ENCODE results near the gene AUTS2.

AUTS2 gene

DNA sequence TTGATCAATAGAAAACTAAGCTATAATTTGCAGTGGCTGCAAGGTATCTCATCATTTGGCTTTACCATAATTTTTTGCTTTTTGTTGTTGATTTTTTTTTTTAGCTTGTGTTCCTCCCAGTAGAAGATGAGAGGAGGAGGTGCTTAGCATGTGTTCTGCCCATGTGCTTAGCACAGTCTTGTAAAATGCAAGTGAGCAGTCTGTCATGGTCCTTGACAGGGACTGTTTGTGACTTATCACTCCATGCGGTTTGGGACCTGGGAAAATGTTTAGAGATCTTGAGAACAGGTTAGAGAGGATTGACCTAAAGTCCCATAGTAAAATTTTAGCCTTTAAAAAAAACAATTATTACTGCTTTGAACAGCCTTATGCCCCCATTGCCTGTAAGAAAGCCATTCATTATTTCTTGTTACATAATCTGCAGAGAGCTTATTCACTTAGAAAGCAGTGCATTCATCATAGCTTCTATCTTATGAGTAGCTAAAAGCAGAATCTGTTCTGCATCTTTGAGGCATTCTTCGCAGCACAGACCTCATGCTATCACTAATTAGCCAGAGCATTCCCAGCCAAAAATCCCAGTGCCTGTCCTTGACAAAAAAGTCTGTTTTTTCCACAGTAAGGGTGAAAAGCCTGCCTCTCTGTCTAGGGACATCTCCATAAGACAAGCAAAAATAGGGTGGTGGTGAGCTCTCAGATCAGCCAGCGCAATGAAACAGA is 784.9 kb downstream of the AUTS2 start:
- DNase-seq: no peak
- no peak overlapping the region for H2BK15ac ChIP-seq (replicated peaks; ENCODE audit: low read depth)
- H3K27ac ChIP-seq (ENCODE audit: low read depth, low read length): no peak overlapping the region

GRCh38 chr7:70384024-70384423 is 785.7 kb downstream of the AUTS2 start:
- H2BK5ac ChIP-seq (ENCODE audit: low read length): no peak overlapping the region
- no peak overlapping the region for H3K23ac ChIP-seq (ENCODE audit: low read length)
- no peak overlapping the region for H2AK5ac ChIP-seq (ENCODE audit: low read length)
- WGBS (ENCODE audit: extremely low coverage, insufficient coverage, low lambda C conversion rate): no CpG with 5 or more reads among the region's 7 CpGs
- H3K79me2 ChIP-seq (ENCODE audit: control insufficient read depth, insufficient read depth, low read length): no peaks in the 10 kb centered on the region
- H2BK120ac ChIP-seq (ENCODE audit: low read depth, low read length): no peak overlapping the region
- H3K4me2 ChIP-seq (ENCODE audit: low read length): no peak overlapping the region
- no peak overlapping the region for H3K4ac ChIP-seq (ENCODE audit: low read depth, low read length)
- H3K27me3 ChIP-seq (ENCODE audit: insufficient read depth, low read length, poor library complexity): no peaks in the 10 kb centered on the region
- DNase-seq: no peak
- H3K36me3 ChIP-seq (ENCODE audit: control insufficient read depth, insufficient read depth, low read length): no peaks in the 10 kb centered on the region
- H3K4me3 ChIP-seq (ENCODE audit: low read length): no peak overlapping the region
- H3K27ac ChIP-seq (ENCODE audit: low read depth, low read length): no peak overlapping the region
- no peak overlapping the region for H3K9ac ChIP-seq (ENCODE audit: low read length)
- H3K79me1 ChIP-seq (ENCODE audit: low read length): no peaks in the 10 kb centered on the region
- no peak overlapping the region for H3K56ac ChIP-seq (ENCODE audit: low read length)
- no peak overlapping the region for H4K8ac ChIP-seq (ENCODE audit: low read depth, low read length)
- H3K18ac ChIP-seq (ENCODE audit: low read length): no peak overlapping the region
- H2BK15ac ChIP-seq (replicated peaks; ENCODE audit: low read depth): no peak overlapping the region
- no peaks in the 10 kb centered on the region for H3K4me1 ChIP-seq (ENCODE audit: control insufficient read depth, low read depth, low read length)
- no peak overlapping the region for H4K5ac ChIP-seq (ENCODE audit: low read length)

More for the DNA sequence above, 784.9 kb downstream of the AUTS2 start:
- Histone ChIP-seq H2AK5ac (ENCODE audit: low read length) (no peak overlapping the region), H2BK120ac (ENCODE audit: low read depth, low read length) (no peak overlapping the region), H3K27me3 (ENCODE audit: insufficient read depth, low read length, poor library complexity) (no peaks in the 10 kb centered on the region), H3K9ac (ENCODE audit: low read length) (no peak overlapping the region), H3K4me2 (ENCODE audit: low read length) (no peak overlapping the region), H3K4me3 (ENCODE audit: low read length) (no peak overlapping the region), H3K79me2 (ENCODE audit: control insufficient read depth, insufficient read depth, low read length) (no peaks in the 10 kb centered on the region), H4K8ac (ENCODE audit: low read depth, low read length) (no peak overlapping the region), H3K4ac (ENCODE audit: low read depth, low read length) (no peak overlapping the region), H2BK5ac (ENCODE audit: low read length) (no peak overlapping the region), H3K4me1 (ENCODE audit: control insufficient read depth, low read depth, low read length) (no peaks in the 10 kb centered on the region), H3K79me1 (ENCODE audit: low read length) (no peaks in the 10 kb centered on the region), H3K18ac (ENCODE audit: low read length) (no peak overlapping the region), H3K36me3 (ENCODE audit: control insufficient read depth, insufficient read depth, low read length) (no peaks in the 10 kb centered on the region), H3K23ac (ENCODE audit: low read length) (no peak overlapping the region), H3K56ac (ENCODE audit: low read length) (no peak overlapping the region), H4K5ac (ENCODE audit: low read length) (no peak overlapping the region)
- WGBS (ENCODE audit: extremely low coverage, insufficient coverage, low lambda C conversion rate): no CpG with 5 or more reads among the region's 3 CpGs

- H3K4me1 ChIP-seq (ENCODE audit: control insufficient read depth, low read depth, low read length): no peaks in the 10 kb centered on the region
- H4K8ac ChIP-seq (ENCODE audit: low read depth, low read length): no peak overlapping the region
- H3K4ac ChIP-seq (ENCODE audit: low read depth, low read length): no peak overlapping the region
- H3K4me2 ChIP-seq (ENCODE audit: low read length): no peak overlapping the region
- H4K5ac ChIP-seq (ENCODE audit: low read length): no peak overlapping the region
- no peak overlapping the region for H3K9ac ChIP-seq (ENCODE audit: low read length)
- no CpG with 5 or more reads among the region's 3 CpGs for WGBS (ENCODE audit: extremely low coverage, insufficient coverage, low lambda C conversion rate)
- no peak overlapping the region for H2BK120ac ChIP-seq (ENCODE audit: low read depth, low read length)
- no peak overlapping the region for H3K27ac ChIP-seq (ENCODE audit: low read depth, low read length)
- H3K36me3 ChIP-seq (ENCODE audit: control insufficient read depth, insufficient read depth, low read length): no peaks in the 10 kb centered on the region
- no peaks in the 10 kb centered on the region for H3K27me3 ChIP-seq (ENCODE audit: insufficient read depth, low read length, poor library complexity)
- no peak overlapping the region for H2BK5ac ChIP-seq (ENCODE audit: low read length)
- H3K79me1 ChIP-seq (ENCODE audit: low read length): no peaks in the 10 kb centered on the region
- no peak overlapping the region for H3K18ac ChIP-seq (ENCODE audit: low read length)
- no peak overlapping the region for H3K4me3 ChIP-seq (ENCODE audit: low read length)
- no peak overlapping the region for H2BK15ac ChIP-seq (replicated peaks; ENCODE audit: low read depth)
- no peak overlapping the region for H3K23ac ChIP-seq (ENCODE audit: low read length)
- no peaks in the 10 kb centered on the region for H3K79me2 ChIP-seq (ENCODE audit: control insufficient read depth, insufficient read depth, low read length)
- no peak overlapping the region for H2AK5ac ChIP-seq (ENCODE audit: low read length)
- H3K56ac ChIP-seq (ENCODE audit: low read length): no peak overlapping the region
- no peak for DNase-seq
These were observed 786.6 kb downstream of the AUTS2 start for GRCh38 chr7:70384891-70385290.

DNA sequence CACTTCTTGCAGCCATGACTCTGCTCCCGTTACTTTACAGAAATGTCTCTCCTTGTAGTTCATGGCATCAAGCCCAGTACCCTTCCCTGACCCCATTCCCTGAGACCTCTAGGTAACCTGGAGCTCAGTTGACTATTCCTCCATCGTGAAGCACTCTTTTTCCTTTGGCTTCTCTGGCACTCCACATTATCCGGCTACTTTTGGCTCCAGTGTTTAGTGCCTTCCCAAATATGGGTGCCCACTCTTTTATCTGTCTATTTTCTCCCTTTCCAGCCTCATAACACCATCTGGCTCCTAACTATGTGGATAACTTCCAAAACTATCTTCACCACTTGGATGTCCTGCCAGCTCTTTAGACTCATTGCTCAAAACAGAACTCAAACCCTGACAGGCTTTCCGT is 788.9 kb downstream of the AUTS2 start:
- no peak overlapping the region for H3K4me3 ChIP-seq (ENCODE audit: low read length)
- H2AK5ac ChIP-seq (ENCODE audit: low read length): no peak overlapping the region
- no peak for DNase-seq
- H4K5ac ChIP-seq (ENCODE audit: low read length): no peak overlapping the region
- no peaks in the 10 kb centered on the region for H3K36me3 ChIP-seq (ENCODE audit: control insufficient read depth, insufficient read depth, low read length)
- no peak overlapping the region for H3K23ac ChIP-seq (ENCODE audit: low read length)
- no peaks in the 10 kb centered on the region for H3K79me2 ChIP-seq (ENCODE audit: control insufficient read depth, insufficient read depth, low read length)
- H3K27me3 ChIP-seq (ENCODE audit: insufficient read depth, low read length, poor library complexity): no peaks in the 10 kb centered on the region
- H4K8ac ChIP-seq (ENCODE audit: low read depth, low read length): no peak overlapping the region
- H3K56ac ChIP-seq (ENCODE audit: low read length): no peak overlapping the region
- no peak overlapping the region for H2BK15ac ChIP-seq (replicated peaks; ENCODE audit: low read depth)
- no peaks in the 10 kb centered on the region for H3K79me1 ChIP-seq (ENCODE audit: low read length)
- H3K4ac ChIP-seq (ENCODE audit: low read depth, low read length): no peak overlapping the region
- no CpG with 5 or more reads among the region's 4 CpGs for WGBS (ENCODE audit: extremely low coverage, insufficient coverage, low lambda C conversion rate)
- H3K4me1 ChIP-seq (ENCODE audit: control insufficient read depth, low read depth, low read length): no peaks in the 10 kb centered on the region
- H3K27ac ChIP-seq (ENCODE audit: low read depth, low read length): no peak overlapping the region
- no peak overlapping the region for H3K9ac ChIP-seq (ENCODE audit: low read length)
- no peak overlapping the region for H3K18ac ChIP-seq (ENCODE audit: low read length)
- H2BK120ac ChIP-seq (ENCODE audit: low read depth, low read length): no peak overlapping the region
- H3K4me2 ChIP-seq (ENCODE audit: low read length): no peak overlapping the region
- no peak overlapping the region for H2BK5ac ChIP-seq (ENCODE audit: low read length)

DNA sequence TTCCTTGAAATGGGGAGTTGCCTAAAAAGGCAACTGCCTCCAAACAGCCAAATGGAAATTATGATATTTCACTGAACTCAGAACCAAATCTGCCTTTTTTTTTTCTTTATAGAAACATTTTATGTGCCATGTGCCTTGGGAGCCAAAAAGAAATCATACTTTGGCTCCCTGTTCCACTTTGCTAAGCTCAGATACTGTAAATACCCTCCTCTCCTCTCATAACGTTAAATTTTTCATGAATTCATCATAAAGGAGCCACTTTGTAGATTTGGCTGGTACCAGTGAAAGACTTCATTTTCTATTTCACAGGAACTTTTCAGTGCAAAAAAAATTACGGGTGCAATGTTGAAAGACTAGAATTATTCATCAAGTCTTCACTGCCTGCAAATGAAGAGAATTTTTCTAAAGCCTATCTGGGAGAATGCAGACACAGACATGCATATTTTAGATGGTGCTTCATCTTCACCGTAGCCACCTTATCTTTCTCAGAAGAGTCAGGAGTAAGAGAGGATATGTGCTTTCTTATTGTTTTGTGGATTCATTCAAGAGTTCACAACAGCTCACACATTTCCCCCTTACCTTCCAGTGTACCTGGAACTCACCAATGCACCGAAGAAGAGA is 791.4 kb downstream of the AUTS2 start:
- H3K56ac ChIP-seq (ENCODE audit: low read length): no peak overlapping the region
- no peaks in the 10 kb centered on the region for H3K27me3 ChIP-seq (ENCODE audit: insufficient read depth, low read length, poor library complexity)

More for the DNA sequence above, 791.4 kb downstream of the AUTS2 start:
- Histone ChIP-seq H3K4me3 (ENCODE audit: low read length) (no peak overlapping the region), H2BK15ac (replicated peaks; ENCODE audit: low read depth) (no peak overlapping the region), H3K9ac (ENCODE audit: low read length) (no peak overlapping the region), H3K79me2 (ENCODE audit: control insufficient read depth, insufficient read depth, low read length) (no peaks in the 10 kb centered on the region), H4K5ac (ENCODE audit: low read length) (no peak overlapping the region), H2AK5ac (ENCODE audit: low read length) (no peak overlapping the region), H3K4me2 (ENCODE audit: low read length) (no peak overlapping the region), H2BK5ac (ENCODE audit: low read length) (no peak overlapping the region), H3K36me3 (ENCODE audit: control insufficient read depth, insufficient read depth, low read length) (no peaks in the 10 kb centered on the region), H3K27ac (ENCODE audit: low read depth, low read length) (no peak overlapping the region), H3K4me1 (ENCODE audit: control insufficient read depth, low read depth, low read length) (no peaks in the 10 kb centered on the region), H3K23ac (ENCODE audit: low read length) (no peak overlapping the region), H2BK120ac (ENCODE audit: low read depth, low read length) (no peak overlapping the region), H3K18ac (ENCODE audit: low read length) (no peak overlapping the region), H4K8ac (ENCODE audit: low read depth, low read length) (no peak overlapping the region), H3K4ac (ENCODE audit: low read depth, low read length) (no peak overlapping the region), H3K79me1 (ENCODE audit: low read length) (no peaks in the 10 kb centered on the region)
- DNase-seq: no peak
- no CpG with 5 or more reads among the region's 4 CpGs for WGBS (ENCODE audit: extremely low coverage, insufficient coverage, low lambda C conversion rate)

All from mesendoderm (in vitro differentiated cells).